ENCODE results near the gene PAAF1. TPM values are rescaled to one million over a fixed set of nuclear protein-coding genes. Genes with fewer than 3 reads are reported as not detected.

The PAAF1 gene, protein sequence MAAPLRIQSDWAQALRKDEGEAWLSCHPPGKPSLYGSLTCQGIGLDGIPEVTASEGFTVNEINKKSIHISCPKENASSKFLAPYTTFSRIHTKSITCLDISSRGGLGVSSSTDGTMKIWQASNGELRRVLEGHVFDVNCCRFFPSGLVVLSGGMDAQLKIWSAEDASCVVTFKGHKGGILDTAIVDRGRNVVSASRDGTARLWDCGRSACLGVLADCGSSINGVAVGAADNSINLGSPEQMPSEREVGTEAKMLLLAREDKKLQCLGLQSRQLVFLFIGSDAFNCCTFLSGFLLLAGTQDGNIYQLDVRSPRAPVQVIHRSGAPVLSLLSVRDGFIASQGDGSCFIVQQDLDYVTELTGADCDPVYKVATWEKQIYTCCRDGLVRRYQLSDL
- total RNA-seq: 11.9 and 18.4 TPM in 2 replicates

DNA sequence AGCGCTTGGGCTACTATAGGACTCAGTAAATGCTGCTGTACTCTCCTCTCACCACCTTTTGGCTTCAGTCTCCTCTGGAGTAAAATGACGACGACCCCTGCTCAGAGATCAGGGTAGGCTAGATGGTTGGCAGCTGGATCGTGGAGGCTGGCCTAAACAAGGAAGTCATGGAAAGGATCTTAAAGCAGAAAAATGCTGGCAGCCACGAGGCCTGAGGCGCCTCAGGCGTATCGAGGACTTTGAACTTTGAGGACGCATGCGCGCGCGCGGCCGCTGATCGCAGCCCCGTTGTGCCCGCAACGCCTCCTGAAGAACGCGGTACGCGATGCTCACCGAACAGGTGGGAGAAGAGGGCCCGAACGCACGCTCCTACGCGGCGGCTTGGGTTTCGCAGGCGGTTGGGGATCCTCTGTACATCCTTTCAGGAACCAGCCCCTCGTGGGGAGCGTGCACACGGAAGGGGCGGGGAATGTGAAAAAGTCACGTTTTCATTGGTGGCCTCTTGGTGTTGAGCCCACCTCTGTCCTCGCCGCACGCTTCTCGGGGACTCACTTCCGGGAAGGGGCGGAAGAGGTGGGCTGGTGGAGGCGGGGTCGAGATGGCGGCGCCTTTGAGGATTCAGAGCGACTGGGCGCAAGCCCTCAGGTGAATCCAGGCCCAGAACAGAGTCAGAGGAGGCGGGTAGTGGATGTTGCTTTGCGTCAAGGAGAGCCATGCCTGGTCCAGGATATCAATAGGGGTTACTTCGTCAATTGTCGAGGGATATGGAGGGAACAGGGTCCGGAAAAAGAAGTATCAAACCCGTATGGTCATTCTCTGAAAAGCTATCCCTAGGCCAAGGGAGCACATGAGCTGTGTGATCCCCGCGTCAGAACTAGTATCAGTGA lies at the start of gene PAAF1, which contains the start of gene COA4:
TSS of gene PAAF1 (plus strand) at position 576 of the 887 bp plus-strand sequence. CDS start at position 599, 23 bp downstream.
TSS of gene COA4 (minus strand) at position 423 of the 887 bp plus-strand sequence. CDS start 3,468 bp downstream, outside the sequence.

DNA sequence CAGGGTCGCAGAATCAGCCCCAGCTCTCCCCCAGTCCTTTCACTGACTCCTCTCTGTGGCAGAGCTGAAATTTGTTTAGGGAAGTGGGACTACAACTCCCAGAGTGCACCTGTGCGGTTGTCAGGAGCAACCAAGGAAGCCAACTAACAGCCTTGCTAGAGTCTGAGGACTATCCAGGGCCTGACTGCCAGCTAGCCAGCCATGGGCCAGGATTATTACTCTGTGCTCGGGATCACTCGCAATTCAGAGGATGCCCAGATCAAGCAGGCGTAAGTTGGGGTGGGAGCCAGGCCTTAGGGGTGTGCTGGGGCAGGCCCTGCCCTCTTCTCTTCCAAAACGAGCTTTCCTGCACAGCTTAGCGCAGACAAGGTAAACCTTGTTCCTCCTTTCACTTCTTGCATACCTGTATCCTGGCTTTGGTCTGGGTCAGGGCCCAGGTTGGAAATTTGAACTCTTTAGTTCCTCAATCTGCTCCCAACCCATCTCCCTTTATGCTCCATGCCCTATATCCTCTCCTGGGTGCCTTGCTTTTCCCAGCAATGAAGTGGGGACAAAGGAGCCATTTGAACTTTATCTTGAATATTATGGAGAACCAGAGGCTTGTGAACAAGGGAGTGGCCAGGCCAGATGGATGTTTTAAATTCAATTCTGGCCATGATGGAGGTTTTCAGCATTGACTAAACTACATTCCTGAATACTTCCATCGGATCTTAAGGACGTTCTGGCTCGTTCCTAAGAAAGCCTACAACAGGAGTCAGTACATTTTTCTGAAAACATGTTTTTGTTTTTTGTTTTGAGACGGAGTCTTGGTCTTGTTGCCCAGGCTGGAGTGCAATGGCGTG lies 74.3 kb downstream of the PAAF1 start, which contains the start of gene DNAJB13:
TSS of gene DNAJB13 (plus strand) at position 158 of the 842 bp plus-strand sequence. CDS start at position 202, 44 bp downstream.

Other genes starting within 250 kb of the PAAF1 start
- gene PLEKHB1, start 230.4 kb upstream of the PAAF1 start, total RNA-seq: 0.33 and 2.5 TPM in 2 replicates
- gene RAB6A, start 115.9 kb upstream of the PAAF1 start, total RNA-seq: 151 and 186 TPM in 2 replicates
- gene MRPL48, start 89.1 kb upstream of the PAAF1 start, total RNA-seq: 22.0 and 26.2 TPM in 2 replicates
- gene COA4, start 153 bp upstream of the PAAF1 start, total RNA-seq: 77.7 and 79.4 TPM in 2 replicates
- gene DNAJB13, start 74.0 kb downstream of the PAAF1 start, total RNA-seq: not detected in 2 replicates
- gene UCP2, start 105.8 kb downstream of the PAAF1 start, total RNA-seq: 1.9 and 2.8 TPM in 2 replicates
- gene UCP3, start 132.1 kb downstream of the PAAF1 start, total RNA-seq: 0.11 and 0.37 TPM in 2 replicates